Panc1 (cell line): ENCODE results near the gene PPEF1.

Source experiments
- CTCF ChIP-seq: fragments of 450-650 bp; IDR thresholded peaks from 2 replicates; pipeline ENCODE4 v1.5.1; 2017; ENCODE audit warnings: mild to moderate bottlenecking
- REST ChIP-seq, 2 experiments: IDR thresholded peaks; 2 replicates each; pipeline ENCODE4 v1.6.1; 2011 to 2012; ENCODE audit warnings: low read depth in 2 of 2, control low read depth in 1 of 2, low read length in 1 of 2, mild to moderate bottlenecking in 1 of 2, moderate library complexity in 1 of 2; ENCODE audit not compliant: insufficient read depth in 1 of 2

- TF ChIP-seq CTCF, result no peak
- TF ChIP-seq REST (IDR thresholded peaks at IDR 0.05; ENCODE audit: insufficient read depth in 1 of 2, low read depth in 2 of 2, low read length in 1 of 2), result no peak
These were observed 50.8 kb downstream of the PPEF1 start for GRCh38 chrX:18757956-18758932.
